Epithelial cell of proximal tubule (primary cell): ENCODE data around the gene SLC6A6. TPM values are rescaled to one million over a fixed set of nuclear protein-coding genes. Genes with fewer than 3 reads are reported as not detected.

Experiments
- DNase-seq: peaks from one replicate; pipeline ENCODE4 v3.0.0-alpha.2; 2011; ENCODE audit warnings: low read depth
- H3K4me3 ChIP-seq: 2 replicates; pipeline ENCODE4 v1.5.1; 2011; ENCODE audit warnings: low read depth, mild to moderate bottlenecking, low read length
- CTCF ChIP-seq: conservative IDR thresholded peaks from 2 replicates; pipeline ENCODE4 v1.5.1; 2012; ENCODE audit warnings: low read depth, mild to moderate bottlenecking, low read length
- total RNA-seq: library from RNA; depleted of rRNA; stranded (reverse); fragments of >200 nt; gene quantifications from 2 replicates; pipeline ENCODE4 v1.2.3, GENCODE V29; 2015

Gene SLC6A6
- total RNA-seq, 1 donor from 2014 or later: 27.9 TPM

- peak; percentile 18 for TF ChIP-seq CTCF
- peak; percentile 26 for DNase-seq
- H3K4me3 ChIP-seq: no peak overlapping the region
Measured at GRCh38 chr3:14371573-14372474, 30.6 kb upstream of the SLC6A6 start.

GRCh38 chr3:14372587-14372986, 29.8 kb upstream of the SLC6A6 start:
- TF ChIP-seq CTCF: no peak
- no peak for DNase-seq
- no peak overlapping the region for H3K4me3 ChIP-seq

- no peak overlapping the region for H3K4me3 ChIP-seq
- TF ChIP-seq CTCF: no peak
- DNase-seq: no peak
Measured at GRCh38 chr3:14373753-14374376, 28.5 kb upstream of the SLC6A6 start.

- TF ChIP-seq CTCF: no peak
- no peak for DNase-seq
- H3K4me3 ChIP-seq: no peak overlapping the region
Measured at GRCh38 chr3:14374444-14374883, 27.9 kb upstream of the SLC6A6 start.

GRCh38 chr3:14375192-14375591, 27.2 kb upstream of the SLC6A6 start:
- peak; percentile 8 for TF ChIP-seq CTCF
- no peak for DNase-seq
- H3K4me3 ChIP-seq: no peak overlapping the region

GRCh38 chr3:14376348-14377043, 25.9 kb upstream of the SLC6A6 start:
- H3K4me3 ChIP-seq: no peak overlapping the region
- no peak for TF ChIP-seq CTCF
- DNase-seq: no peak
